K562 (cell line): ENCODE measurements around the gene NEURL1B. TPM values are rescaled to one million over a fixed set of nuclear protein-coding genes. Genes with fewer than 3 reads are reported as not detected.

Experiments
- ATAC-seq: fragments of 200-7000 bp; cut with Tn5 transposase; 3 replicates; pipeline ENCODE4 v1.9.1; 2020; ENCODE audit warnings: moderate library complexity
- BruUV-seq: library from RNA; stranded (reverse); fragments of 400-500 nt; replicated peaks from 2 replicates; lab custom pipeline; 2021; lab: Mats Ljungman, UMichigan
- CTCF ChIA-PET: fragments of 300-600 bp; formaldehyde crosslinking; extraction: SDS; loops from one replicate; lab custom pipeline; 2021; ENCODE audit warnings: low intra/inter-chr PET ratio; lab: Yijun Ruan, JAX
- POLR2A ChIA-PET: fragments of 300-600, 350-650 bp; sonication (Branson Sonifier 250); formaldehyde crosslinking; extraction: SDS; loops from one replicate; lab custom pipeline; 2021; ENCODE audit warnings: antibody characterized with exemption, inconsistent platforms; lab: Yijun Ruan, JAX
- DNase-seq, 4 experiments: peaks; one replicate each; pipeline versions ENCODE4 v3.0.0 to v3.0.0-alpha.2; 2011 to 2018; ENCODE audit warnings: low spot score in 3 of 4, mixed read lengths in 3 of 4; ENCODE audit errors: extremely low read depth in 1 of 4
- FAIRE-seq: peaks from 2 replicates; lab custom pipeline; 2011; peaks lifted over from hg19 to GRCh38; lab: Jason Lieb, UNC
- H2AFZ ChIP-seq: 2 replicates; pipeline ENCODE4 v1.6.0; 2011; ENCODE audit warnings: low read depth, low read length, control low read depth, inconsistent platforms
- H3K27ac ChIP-seq: fragments of 200-600 bp; 3 replicates; pipeline ENCODE4 v1.8.0; 2011; ENCODE audit warnings: low read depth, mild to moderate bottlenecking, control low read depth, inconsistent platforms, low read length, moderate library complexity, mixed read lengths; ENCODE audit errors: extremely low read depth
- H3K27me3 ChIP-seq, 2 experiments: fragments of 300-600 bp in 1 of 2; 2 replicates in 1 of 2; 3 replicates in 1 of 2; pipeline versions ENCODE4 v1.6.0 to v1.8.0; 2011; ENCODE audit warnings: inconsistent platforms in 2 of 2, low read length in 2 of 2, mild to moderate bottlenecking in 1 of 2, mixed read lengths in 1 of 2, moderate library complexity in 1 of 2; ENCODE audit not compliant: control insufficient read depth in 2 of 2, insufficient read depth in 2 of 2
- H3K36me3 ChIP-seq: fragments of 300-600 bp; 3 replicates; pipeline ENCODE4 v1.8.0; 2011; ENCODE audit warnings: mild to moderate bottlenecking, low read length, inconsistent platforms; ENCODE audit not compliant: control insufficient read depth, insufficient read depth
- H3K4me1 ChIP-seq, 2 experiments: fragments of 200-600 bp in 1 of 2; replicated peaks in 1 of 2; 2 replicates in 1 of 2; 3 replicates in 1 of 2; pipeline versions ENCODE4 v1.5.1 to v1.8.0; 2011; ENCODE audit warnings: inconsistent platforms in 2 of 2, low read length in 2 of 2, mild to moderate bottlenecking in 1 of 2, mixed read lengths in 1 of 2, moderate library complexity in 1 of 2; ENCODE audit not compliant: control insufficient read depth in 2 of 2, insufficient read depth in 2 of 2
- H3K4me2 ChIP-seq: 2 replicates; pipeline ENCODE4 v1.6.1; 2011; ENCODE audit warnings: low read length, control low read depth, inconsistent platforms, mixed read lengths; ENCODE audit not compliant: insufficient read depth
- H3K4me3 ChIP-seq: fragments of 200-600 bp; sonication (generic), shearing (Covaris generic); 2 replicates; pipeline ENCODE4 v1.5.1; 2016; ENCODE audit warnings: control low read depth, inconsistent platforms
- H3K79me2 ChIP-seq: fragments of 200-600 bp; 3 replicates; pipeline ENCODE4 v1.8.0; 2011; ENCODE audit warnings: low read length, inconsistent platforms; ENCODE audit not compliant: control insufficient read depth, insufficient read depth
- H3K9ac ChIP-seq, 2 experiments: 2 replicates each; pipeline versions ENCODE4 v1.6.0 to v1.6.1; 2011; ENCODE audit warnings: low read depth in 2 of 2, low read length in 2 of 2, control low read depth in 1 of 2, inconsistent platforms in 1 of 2, mild to moderate bottlenecking in 1 of 2, mixed read lengths in 1 of 2; ENCODE audit not compliant: insufficient read depth in 1 of 2
- H3K9me1 ChIP-seq: one replicate; pipeline ENCODE4 v1.6.0; 2011; ENCODE audit warnings: inconsistent platforms, mild to moderate bottlenecking, low read length, moderate library complexity; ENCODE audit not compliant: control insufficient read depth, insufficient read depth
- H3K9me3 ChIP-seq: replicated peaks from 2 replicates; pipeline ENCODE4 v1.5.1; 2011; ENCODE audit warnings: low read depth, low read length, inconsistent platforms; ENCODE audit not compliant: control insufficient read depth, insufficient read depth
- H4K20me1 ChIP-seq: replicated peaks from 2 replicates; pipeline ENCODE4 v1.6.1; 2011; ENCODE audit warnings: low read length, inconsistent platforms, mixed read lengths; ENCODE audit not compliant: control insufficient read depth, insufficient read depth
- BCLAF1 ChIP-seq, 2 experiments: fragments of 450-650 bp in 1 of 2; IDR thresholded peaks; 2 replicates each; pipeline ENCODE4 v1.6.1; 2011 to 2017; ENCODE audit warnings: low read depth in 2 of 2, antibody characterized with exemption in 1 of 2, borderline replicate concordance in 1 of 2, low read length in 1 of 2, mild to moderate bottlenecking in 1 of 2, mixed read lengths in 1 of 2; ENCODE audit not compliant: control insufficient read depth in 1 of 2
- BMI1 ChIP-seq: fragments of 150-350 bp; IDR thresholded peaks from 2 replicates; pipeline ENCODE4 v1.6.1; 2014; ENCODE audit warnings: low read length
- CHD1 ChIP-seq: fragments of 200-600 bp; sonication (generic); IDR thresholded peaks from one replicate; pipeline ENCODE4 v1.6.1; 2012; ENCODE audit warnings: mild to moderate bottlenecking, moderate library complexity, low read length, inconsistent platforms
- ELF1 ChIP-seq: fragments of 200-800 bp; sonication (Bioruptor generic); IDR thresholded peaks from 2 replicates; pipeline ENCODE4 v1.6.1; 2016; ENCODE audit warnings: missing genetic modification characterization, missing compliant biosample characterization
- HMGN3 ChIP-seq: IDR thresholded peaks from 2 replicates; pipeline ENCODE4 v1.6.1; 2011; ENCODE audit warnings: borderline replicate concordance, low read depth, mild to moderate bottlenecking, mixed read lengths, low read length; ENCODE audit not compliant: insufficient read length; ENCODE audit errors: extremely low read depth
- LCOR ChIP-seq: sonication (generic); formaldehyde crosslinking; IDR thresholded peaks from 2 replicates; pipeline ENCODE4 v1.8.0; 2022; ENCODE audit warnings: mild to moderate bottlenecking, missing genetic modification reagents
- MTA2 ChIP-seq: fragments of 450-650 bp; IDR thresholded peaks from 2 replicates; pipeline ENCODE4 v1.6.1; 2016; ENCODE audit warnings: low read depth
- MXD1 ChIP-seq: fragments of 250-450 bp; sonication (Bioruptor Pico); IDR thresholded peaks from 2 replicates; pipeline ENCODE4 v1.8.0; 2021; ENCODE audit warnings: borderline replicate concordance, mild to moderate bottlenecking, moderate library complexity; ENCODE audit not compliant: poor library complexity, severe bottlenecking
- NCOR1 ChIP-seq: fragments of 450-650 bp; IDR thresholded peaks from 2 replicates; pipeline ENCODE4 v1.6.1; 2016; ENCODE audit warnings: mild to moderate bottlenecking, moderate library complexity
- ZBTB34 ChIP-seq: fragments of 250-450 bp; sonication (Bioruptor Pico); IDR thresholded peaks from 2 replicates; pipeline ENCODE4 v1.8.0; 2021; ENCODE audit warnings: mild to moderate bottlenecking, moderate library complexity
- ZNF707 ChIP-seq: fragments of 250-450 bp; sonication (Bioruptor Pico); conservative IDR thresholded peaks from 2 replicates; pipeline ENCODE4 v1.8.0; 2022; ENCODE audit warnings: inconsistent platforms, mild to moderate bottlenecking, moderate library complexity
- WGBS: fragments of 100-300 bp; shearing (Covaris generic); methylation state at CpG from one replicate; pipeline ENCODE4 v1.1.6; 2016; ENCODE audit warnings: low coverage, mixed read lengths; ENCODE audit not compliant: insufficient coverage; ENCODE audit errors: missing lambda C conversion rate; 5-methylcytosine and 5-hydroxymethylcytosine counted together
- in situ Hi-C: fragments of 300-500 bp; cut with MboI; formaldehyde crosslinking; loops from 4 replicates; pipeline ENCODE4 v1.15.0; 2018; ENCODE audit warnings: inconsistent platforms, mixed read lengths
- intact Hi-C: fragments of 100-400 bp; cut with micrococcal nuclease; formaldehyde crosslinking; loops from 2 replicates; pipeline ENCODE4 v1.14.2; 2022
- polyA plus RNA-seq, 8 experiments: library from polyadenylated mRNA; depleted of rRNA in 4 of 8; stranded (reverse) in 5 of 8; unstranded in 3 of 8; fragments of >200 nt; fragmentation: Nextera tagmentation in 2 of 8; fragmentation: Illumina TruSeq in 1 of 8; extraction: Ambion mirVana in 2 of 8; extraction: Trizol in 1 of 8; gene quantifications; 2 replicates each; pipeline versions ENCODE4 v1.2.1 to v1.2.3, GENCODE V29; 2011 to 2014; ENCODE audit warnings: inconsistent platforms in 1 of 8, missing spikeins in 1 of 8
- total RNA-seq, 7 experiments: library from RNA; depleted of rRNA in 6 of 7; stranded (reverse); fragments of >200 nt in 6 of 7; fragmentation: Illumina TruSeq in 2 of 7; extraction: Trizol in 2 of 7; gene quantifications; 2 replicates each; pipeline versions ENCODE4 v1.2.1 to v1.2.3, GENCODE V29; 2011 to 2021; ENCODE audit warnings: low replicate concordance in 1 of 7

The NEURL1B gene
- total and polyA plus RNA-seq, 9 of the 15 experiments (the other 6 are each of a cell fraction or from before 2014, with no cell fraction given) = 0.04 TPM; not detected in 8

- TF ChIP-seq LCOR (CRISPR knock-in tag) (0 out of 2 replicates have a peak, but pooled peaks have one; percentile 50), NCOR1 (no peak), BCLAF1 (IDR thresholded peaks at IDR 0.05; ENCODE audit: borderline replicate concordance in 1 of 2, control insufficient read depth in 1 of 2, low read depth in 2 of 2, low read length in 1 of 2) (no peak), CHD1 (no peak), BMI1 (no peak), ELF1 (tag) (no peak)
Measured at GRCh38 chr5:172666251-172666650, 25.2 kb downstream of the NEURL1B start (continued).

GRCh38 chr5:172667786-172668593 lies 26.9 kb downstream of the NEURL1B start:
- whole genome bisulfite sequencing = 0% methylated on average over 7 of the region's 7 CpGs
- H3K36me3 ChIP-seq = no peaks in the 10 kb centered on the region
- ChIA-PET POLR2A (no interaction called here), CTCF (no interaction called here)
- no peak for FAIRE-seq
- DNase-seq = no peak
- ATAC-seq = no peak
- TF ChIP-seq ZBTB34 (CRISPR knock-in tag) = no peak
- no peak for TF ChIP-seq MTA2
- no peak for TF ChIP-seq HMGN3
- no peak for TF ChIP-seq ZNF707 (CRISPR knock-in tag)
- TF ChIP-seq MXD1 (CRISPR knock-in tag) = no peak
- H2AFZ ChIP-seq = no peak overlapping the region
- intact Hi-C loops = no loop called here
- H3K9me1 ChIP-seq = no peaks in the 10 kb centered on the region
- H4K20me1 ChIP-seq = no peaks in the 10 kb centered on the region
- H3K27ac ChIP-seq = no peak overlapping the region
- H3K4me3 ChIP-seq = no peak overlapping the region
- peaks cover 0 to 7% of the 10 kb centered on the region in 2 experiments; a peak in 1 of 5 replicates for H3K4me1 ChIP-seq
- in situ Hi-C loops = no loop called here
- H3K4me2 ChIP-seq = no peak overlapping the region
- H3K79me2 ChIP-seq = no peaks in the 10 kb centered on the region
- no peak overlapping the region for H3K9ac ChIP-seq
- H3K9me3 ChIP-seq = no peaks in the 10 kb centered on the region
- no TSS peak for BruUV-seq
- H3K27me3 ChIP-seq = peaks cover 4 to 53% of the 10 kb centered on the region in 2 experiments
